BE2C (cell line): ENCODE results near the gene CRKL.

Experiments used
- DNase-seq: peaks from one replicate; pipeline ENCODE4 v3.0.0-alpha.2; 2020
- H3K27me3 ChIP-seq: fragments of 250-450 bp; sonication (Bioruptor Pico); 2 replicates; pipeline ENCODE4 v1.5.1; 2020; ENCODE audit warnings: mild to moderate bottlenecking
- H3K36me3 ChIP-seq: fragments of 250-450 bp; sonication (Bioruptor Pico); 2 replicates; pipeline ENCODE4 v1.5.1; 2020; ENCODE audit warnings: mild to moderate bottlenecking
- H3K4me1 ChIP-seq: fragments of 250-450 bp; sonication (Bioruptor Pico); 2 replicates; pipeline ENCODE4 v1.5.1; 2020
- H3K4me3 ChIP-seq: 2 replicates; pipeline ENCODE4 v1.5.1; 2011; ENCODE audit warnings: low read depth, low read length
- H3K9me3 ChIP-seq: fragments of 250-450 bp; sonication (Bioruptor Pico); 2 replicates; pipeline ENCODE4 v1.5.1; 2020
- CTCF ChIP-seq: IDR thresholded peaks from 2 replicates; pipeline ENCODE4 v1.5.1; 2012; ENCODE audit warnings: mild to moderate bottlenecking, low read depth, low read length

Gene CRKL

GRCh38 chr22:20944042-20944441 lies 26.8 kb downstream of the CRKL start:
- no peak for TF ChIP-seq CTCF
- DNase-seq, result no peak
- H3K36me3 ChIP-seq, result peaks cover 30% of the 10 kb centered on the region
- no peaks in the 10 kb centered on the region; the same call in 1 of the 2 replicates for H3K9me3 ChIP-seq
- H3K27me3 ChIP-seq, result no peaks in the 10 kb centered on the region
- H3K4me1 ChIP-seq, result no peaks in the 10 kb centered on the region
- no peak overlapping the region for H3K4me3 ChIP-seq

DNA sequence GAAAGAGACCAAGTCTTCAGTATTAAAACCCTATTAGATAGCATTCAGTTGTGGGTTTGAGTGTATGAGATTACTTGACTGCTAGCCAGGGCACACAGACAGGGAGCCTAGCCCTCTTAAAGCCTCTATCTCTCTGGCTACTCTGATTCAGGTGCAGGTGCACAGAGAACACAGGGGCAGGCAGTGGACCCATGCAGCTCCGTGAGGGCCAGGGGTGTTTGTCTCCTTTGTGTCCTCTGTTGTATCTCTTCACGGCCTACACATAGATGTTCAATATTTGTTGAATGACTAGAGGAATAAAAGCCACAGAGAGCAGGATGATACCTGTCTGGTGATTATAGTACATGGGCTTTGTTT lies 28.3 kb downstream of the CRKL start:
- Histone ChIP-seq H3K4me1 (no peaks in the 10 kb centered on the region), H3K36me3 (peaks cover 40% of the 10 kb centered on the region), H3K4me3 (no peak overlapping the region), H3K9me3 (no peaks in the 10 kb centered on the region; the same call in 1 of the 2 replicates), H3K27me3 (no peaks in the 10 kb centered on the region)
- TF ChIP-seq CTCF, result no peak
- DNase-seq, result no peak

DNA sequence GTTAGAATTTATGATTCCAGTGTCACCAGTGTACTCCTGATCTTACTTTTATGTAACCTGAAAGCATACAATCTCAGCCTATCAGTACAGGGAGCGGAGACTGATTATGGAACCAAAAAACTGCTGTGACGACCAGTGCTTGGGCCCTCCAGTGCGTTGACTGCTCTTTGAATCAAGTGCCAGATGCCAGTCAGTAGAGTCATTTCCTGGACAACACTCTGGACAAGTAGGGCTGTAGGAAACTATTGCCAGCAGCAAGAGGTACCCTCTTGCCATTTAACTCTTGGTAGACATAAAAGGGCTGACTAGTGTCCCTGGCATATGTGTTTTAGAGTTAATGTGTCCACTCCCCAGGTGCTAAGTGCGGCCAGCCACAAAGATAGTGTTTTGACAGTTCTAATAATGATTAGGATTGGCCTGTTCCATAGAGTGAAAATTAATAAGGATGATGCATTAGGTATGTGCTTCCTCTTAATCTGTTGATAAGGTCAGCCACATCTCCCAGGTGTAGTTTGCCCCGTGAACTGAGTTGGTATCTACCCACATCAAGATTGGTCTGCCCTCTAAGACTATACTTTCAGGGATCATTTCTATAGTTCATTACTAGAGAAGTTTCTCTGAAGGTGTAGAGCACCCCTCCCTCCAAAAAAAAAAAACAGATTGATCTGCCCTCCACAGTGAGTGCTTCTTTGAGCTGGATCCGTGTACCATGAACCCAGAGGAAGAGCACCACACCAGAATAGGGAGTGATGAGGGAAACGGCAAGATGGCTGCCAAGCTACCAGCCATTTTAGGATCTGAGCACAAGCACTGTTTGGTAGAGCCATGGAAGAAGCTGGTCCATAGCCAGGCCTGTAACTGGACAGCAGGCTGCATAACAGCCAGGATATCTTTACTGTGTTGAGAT lies 29.1 kb downstream of the CRKL start:
- H3K27me3 ChIP-seq, result no peaks in the 10 kb centered on the region
- no peak for TF ChIP-seq CTCF
- peaks cover 42% of the 10 kb centered on the region for H3K36me3 ChIP-seq
- no peaks in the 10 kb centered on the region for H3K9me3 ChIP-seq
- H3K4me1 ChIP-seq, result no peaks in the 10 kb centered on the region
- DNase-seq, result no peak
- no peak overlapping the region for H3K4me3 ChIP-seq

DNA sequence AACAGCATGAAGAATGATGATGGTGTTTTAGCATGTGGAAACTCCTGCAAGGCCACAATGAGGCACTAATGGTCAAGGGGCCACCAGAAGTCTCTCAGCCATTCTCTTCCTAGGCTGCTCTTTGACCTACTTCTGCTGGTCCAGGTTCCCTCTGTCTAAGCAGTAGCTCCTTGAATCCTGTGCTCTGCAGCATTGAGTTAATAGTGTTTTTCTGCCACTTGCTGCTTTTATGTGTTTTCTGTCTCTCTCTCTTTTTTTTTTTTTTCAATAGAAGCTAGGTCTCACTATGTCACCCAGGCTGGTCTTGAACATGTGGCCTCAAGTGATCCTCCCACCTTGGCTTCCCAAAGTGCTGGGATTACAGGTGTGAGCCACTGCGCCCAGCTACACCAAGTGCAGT lies 29.8 kb downstream of the CRKL start:
- H3K9me3 ChIP-seq, result no peaks in the 10 kb centered on the region
- H3K4me3 ChIP-seq, result no peak overlapping the region
- DNase-seq, result no peak
- H3K36me3 ChIP-seq, result peaks cover 48% of the 10 kb centered on the region
- H3K4me1 ChIP-seq, result no peaks in the 10 kb centered on the region
- H3K27me3 ChIP-seq, result no peaks in the 10 kb centered on the region
- no peak for TF ChIP-seq CTCF

DNA sequence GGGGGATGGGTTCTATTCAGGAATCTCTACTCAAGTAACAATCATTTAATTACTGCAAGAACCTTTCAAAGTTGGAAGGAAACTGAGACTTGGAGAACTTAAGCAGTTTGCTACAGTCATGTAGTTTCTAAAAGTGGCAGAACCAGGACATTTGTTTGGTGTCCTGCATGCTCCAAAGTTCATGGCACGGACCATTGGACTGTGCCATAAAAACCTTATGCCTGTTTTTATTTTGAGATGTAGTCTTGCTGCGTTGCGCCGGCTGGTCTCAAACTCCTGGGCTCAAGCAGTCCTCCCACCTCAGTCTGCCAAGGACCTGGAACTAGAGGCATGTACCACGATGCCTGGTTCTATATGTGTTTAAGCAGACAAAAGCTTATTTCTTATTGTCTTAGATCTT lies 31.2 kb downstream of the CRKL start:
- Histone ChIP-seq H3K27me3 (no peaks in the 10 kb centered on the region), H3K4me3 (no peak overlapping the region), H3K9me3 (no peaks in the 10 kb centered on the region), H3K36me3 (peaks cover 57% of the 10 kb centered on the region), H3K4me1 (no peaks in the 10 kb centered on the region; the same call in 1 of the 2 replicates)
- DNase-seq, result no peak
- no peak for TF ChIP-seq CTCF

- Histone ChIP-seq H3K4me3 (no peak overlapping the region), H3K27me3 (no peaks in the 10 kb centered on the region), H3K4me1 (no peaks in the 10 kb centered on the region; the same call in 1 of the 2 replicates), H3K9me3 (no peaks in the 10 kb centered on the region), H3K36me3 (peaks cover 60% of the 10 kb centered on the region)
- no peak for DNase-seq
- TF ChIP-seq CTCF, result no peak
Observed at GRCh38 chr22:20948989-20949388, 31.8 kb downstream of the CRKL start.
